A549 treated with dexamethasone at 1 μM for 4 hours (cell line): ENCODE data around the gene SPATA22. TPM values are rescaled to one million over a fixed set of nuclear protein-coding genes. Genes with fewer than 3 reads are reported as not detected.

Source experiments
- total RNA-seq: library from RNA; stranded (reverse); fragments of 200-300 nt; extraction: Qiagen RNA extraction; gene quantifications from 5 replicates; pipeline ENCODE4 v1.2.3, GENCODE V29; 2022

The SPATA22 gene, protein sequence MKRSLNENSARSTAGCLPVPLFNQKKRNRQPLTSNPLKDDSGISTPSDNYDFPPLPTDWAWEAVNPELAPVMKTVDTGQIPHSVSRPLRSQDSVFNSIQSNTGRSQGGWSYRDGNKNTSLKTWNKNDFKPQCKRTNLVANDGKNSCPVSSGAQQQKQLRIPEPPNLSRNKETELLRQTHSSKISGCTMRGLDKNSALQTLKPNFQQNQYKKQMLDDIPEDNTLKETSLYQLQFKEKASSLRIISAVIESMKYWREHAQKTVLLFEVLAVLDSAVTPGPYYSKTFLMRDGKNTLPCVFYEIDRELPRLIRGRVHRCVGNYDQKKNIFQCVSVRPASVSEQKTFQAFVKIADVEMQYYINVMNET
- total RNA-seq, result not detected in 5 replicates

DNA sequence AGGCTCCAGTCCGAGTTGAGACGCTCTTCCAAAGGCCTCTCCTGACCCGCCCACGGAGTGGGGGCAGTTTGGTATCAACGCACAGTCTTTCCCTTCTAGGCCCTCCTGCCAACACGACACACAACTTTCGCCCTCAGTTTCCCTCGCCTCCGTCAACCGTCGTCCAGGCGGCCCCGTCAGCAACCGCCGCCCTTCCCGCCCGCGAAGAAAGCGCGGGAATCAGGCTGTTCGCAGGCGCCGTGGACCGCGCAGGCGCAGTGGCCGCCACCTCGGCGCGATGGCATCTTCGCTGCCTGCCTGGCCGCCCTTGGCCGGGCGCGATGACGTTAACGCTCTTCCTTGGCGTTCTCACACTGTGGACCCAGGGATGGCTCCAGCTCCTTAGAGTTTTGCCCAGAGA, at the start of gene SPATA22:
TSS of gene SPATA22 (minus strand) at position 221 of the 400 bp plus-strand sequence. CDS start 2,494 bp downstream, outside the sequence.

DNA sequence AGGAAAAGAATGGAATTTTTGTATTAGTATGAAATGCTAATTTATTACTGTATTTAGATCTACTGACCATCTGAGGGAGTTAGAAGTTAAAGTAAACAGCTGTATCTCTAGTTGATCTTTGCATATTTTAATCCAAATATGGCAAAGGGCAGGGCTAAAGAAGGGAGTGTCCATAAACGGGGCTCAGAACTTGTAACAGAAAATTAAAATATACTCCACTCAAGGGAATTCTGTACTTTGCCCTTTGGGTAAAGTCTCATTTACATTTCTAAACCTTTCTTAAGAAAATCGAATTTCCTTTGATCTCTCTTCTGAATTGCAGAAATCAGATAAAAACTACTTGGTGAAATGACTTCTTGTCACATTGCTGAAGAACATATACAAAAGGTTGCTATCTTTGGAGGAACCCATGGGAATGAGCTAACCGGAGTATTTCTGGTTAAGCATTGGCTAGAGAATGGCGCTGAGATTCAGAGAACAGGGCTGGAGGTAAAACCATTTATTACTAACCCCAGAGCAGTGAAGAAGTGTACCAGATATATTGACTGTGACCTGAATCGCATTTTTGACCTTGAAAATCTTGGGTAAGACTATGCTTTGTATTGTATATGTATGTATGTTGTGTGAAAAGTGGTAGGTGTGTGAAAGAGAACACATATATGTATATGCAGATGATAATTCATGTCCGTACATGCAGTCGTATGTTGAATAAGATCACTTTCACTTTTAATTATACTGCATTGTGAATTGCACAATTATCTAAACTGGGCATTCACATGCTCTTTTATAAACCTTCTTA, 4.4 kb upstream of the SPATA22 start, which contains the start of gene ASPA:
TSS of gene ASPA (plus strand) at position 186 of the 799 bp plus-strand sequence. CDS start at position 349, 163 bp downstream.

DNA sequence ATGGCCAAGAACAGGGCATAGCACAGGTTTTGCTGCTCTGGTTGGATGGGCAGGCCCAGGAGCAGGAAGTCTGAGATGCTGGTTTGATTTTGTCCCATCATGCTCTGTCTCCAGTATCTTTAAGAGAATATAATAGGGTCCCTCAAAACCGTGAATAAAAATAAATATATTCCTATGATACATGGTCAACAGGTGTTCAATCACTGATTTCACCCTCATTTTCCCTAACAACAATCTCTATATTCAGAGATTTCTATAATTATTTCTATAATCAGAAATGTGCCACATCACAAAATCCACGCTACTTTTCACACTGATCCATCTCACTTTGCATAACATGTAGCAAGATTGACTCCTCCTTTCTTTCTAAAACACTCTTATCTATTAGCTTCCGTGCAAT, 37.9 kb downstream of the SPATA22 start, which contains the start of gene OR1E2:
TSS of gene OR1E2 (minus strand) at position 101 of the 400 bp plus-strand sequence. CDS start at position 101, 0 bp downstream.

DNA sequence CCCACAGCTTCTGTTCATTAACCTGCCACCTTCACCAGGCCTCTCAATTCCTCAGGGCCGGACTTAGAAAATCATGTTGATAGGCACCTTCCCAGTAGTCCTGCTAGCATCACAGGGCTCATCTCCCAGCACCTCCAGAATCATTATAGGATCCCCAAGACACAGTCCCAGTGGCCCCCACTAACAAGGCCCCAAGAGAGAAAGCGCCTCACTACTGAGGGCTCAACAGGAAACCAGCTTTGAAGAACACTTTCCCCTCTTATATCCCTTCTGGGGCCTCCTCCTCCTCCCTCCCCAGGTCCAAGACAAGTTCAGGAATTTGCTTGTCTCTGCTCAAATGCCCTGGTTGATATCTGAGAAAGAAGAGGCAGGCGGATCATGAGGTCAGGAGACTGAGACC, 60.5 kb downstream of the SPATA22 start, which contains the start of gene OR3A3:
TSS of gene OR3A3 (plus strand) at position 301 of the 400 bp plus-strand sequence.

DNA sequence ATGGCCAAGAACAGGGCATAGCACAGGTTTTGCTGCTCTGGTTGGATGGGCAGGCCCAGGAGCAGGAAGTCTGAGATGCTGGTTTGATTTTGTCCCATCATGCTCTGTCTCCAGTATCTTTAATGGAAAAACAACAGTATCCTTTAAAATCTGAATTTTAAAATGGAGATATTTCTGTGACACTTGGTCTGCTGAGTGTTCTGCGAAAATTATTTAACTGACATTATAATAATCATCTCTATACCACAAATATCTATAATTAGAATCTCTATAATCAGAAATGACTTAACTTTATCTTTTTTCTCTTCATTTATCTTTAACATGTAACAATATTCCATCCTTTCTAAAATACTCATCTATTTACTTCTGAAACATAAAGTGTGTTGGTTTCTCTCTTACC, 73.3 kb downstream of the SPATA22 start, which contains the start of gene OR1E1:
TSS of gene OR1E1 (minus strand) at position 101 of the 400 bp plus-strand sequence. CDS start at position 101, 0 bp downstream.

Other genes starting within 250 kb of the SPATA22 start
- not detected in 5 replicates for gene OR3A1, start 173.5 kb downstream of the SPATA22 start, total RNA-seq
- gene OR3A2, start 85.5 kb downstream of the SPATA22 start, total RNA-seq, result not detected in 5 replicates
- not detected in 5 replicates for gene OR1E1, start 73.4 kb downstream of the SPATA22 start, total RNA-seq
- not detected in 5 replicates for gene OR3A3, start 60.4 kb downstream of the SPATA22 start, total RNA-seq
- gene OR1E2, start 38.0 kb downstream of the SPATA22 start, total RNA-seq, result not detected in 5 replicates
- gene ASPA, start 4.2 kb upstream of the SPATA22 start, total RNA-seq, result not detected in 5 replicates
- gene TRPV3, start 86.0 kb upstream of the SPATA22 start, total RNA-seq, result 0.19 to 0.38 TPM (median 0.32 TPM) in 5 replicates
- gene TRPV1, start 137.6 kb upstream of the SPATA22 start, total RNA-seq, result 2.1 to 5.5 TPM (median 3.9 TPM) in 5 replicates
- 11.0 to 17.3 TPM (median 16.0 TPM) in 5 replicates for gene SHPK, start 164.4 kb upstream of the SPATA22 start, total RNA-seq
- 11.4 to 15.0 TPM (median 13.7 TPM) in 5 replicates for gene CTNS, start 164.9 kb upstream of the SPATA22 start, total RNA-seq
- 285 to 336 TPM (median 323 TPM) in 5 replicates for gene TAX1BP3, start 196.8 kb upstream of the SPATA22 start, total RNA-seq
- gene EMC6, start 197.0 kb upstream of the SPATA22 start, total RNA-seq, result 112 to 157 TPM (median 148 TPM) in 5 replicates
- gene P2RX5, start 224.3 kb upstream of the SPATA22 start, total RNA-seq, result 16.9 to 25.6 TPM (median 24.9 TPM) in 5 replicates